Thyroid gland (tissue), 4 donors: ENCODE data around the gene SIK3. TPM values are rescaled to one million over a fixed set of nuclear protein-coding genes. Genes with fewer than 3 reads are reported as not detected.

ENCODE experiments used
- DNase-seq, 2 donors: peaks; one replicate each; pipeline ENCODE4 v3.0.0-alpha.2; 2019
- H3K27ac ChIP-seq, 3 donors: fragments of 200-600 bp; sonication (generic); 1 replicate in 2 of 3; 2 replicates in 1 of 3; pipeline ENCODE4 v1.5.1; 2016 to 2019; ENCODE audit warnings: mild to moderate bottlenecking in 1 of 3, moderate library complexity in 1 of 3
- H3K27me3 ChIP-seq: fragments of 200-600 bp; sonication (generic); one replicate; pipeline ENCODE4 v1.5.1; 2019
- H3K36me3 ChIP-seq, 2 donors: fragments of 200-600 bp; sonication (generic); one replicate each; pipeline ENCODE4 v1.5.1; 2016 to 2019
- H3K4me1 ChIP-seq, 2 donors: fragments of 200-600 bp; sonication (generic); one replicate each; pipeline ENCODE4 v1.5.1; 2017 to 2019
- H3K4me3 ChIP-seq, 3 donors: fragments of 200-600 bp; sonication (generic); replicated peaks in 1 of 3; 1 replicate in 2 of 3; 2 replicates in 1 of 3; pipeline ENCODE4 v1.5.1; 2016; ENCODE audit warnings: mild to moderate bottlenecking in 1 of 3
- H3K9me3 ChIP-seq: fragments of 200-600 bp; sonication (generic); one replicate; pipeline ENCODE4 v1.5.1; 2017
- POLR2A ChIP-seq, 2 donors: fragments of 450-650 bp; IDR thresholded peaks; one replicate each; pipeline ENCODE4 v1.6.1; 2017; ENCODE audit warnings: antibody characterized with exemption in 2 of 2, mild to moderate bottlenecking in 2 of 2, moderate library complexity in 1 of 2
- WGBS, 2 donors: methylation state at CpG; one replicate each; pipeline ENCODE4 v1.1.5; 2017; 5-methylcytosine and 5-hydroxymethylcytosine counted together
- intact Hi-C: fragments of 100-400 bp; cut with DNase I; formaldehyde crosslinking; loops from one replicate; pipeline ENCODE4 v1.15.1; 2023
- total RNA-seq, 4 donors: library from RNA; depleted of rRNA; stranded (reverse); fragments of >200 nt; gene quantifications; one replicate each; pipeline ENCODE4 v1.2.3, GENCODE V29; 2016
- TF ChIP-seq, protein P1 (sequence below), 6 experiments: fragments of 200-600 bp in 3 of 6; fragments of 450-650 bp in 3 of 6; sonication (generic) in 3 of 6; IDR thresholded peaks; one replicate each; pipeline ENCODE4 v1.5.1; 2016 to 2019; ENCODE audit warnings: antibody characterized with exemption in 6 of 6, mild to moderate bottlenecking in 2 of 6, inconsistent platforms in 1 of 6, moderate library complexity in 1 of 6

The SIK3 gene
- total RNA-seq, 4 donors from 2014 or later, result 46.0 to 86.3 (median 71.9) TPM

DNA sequence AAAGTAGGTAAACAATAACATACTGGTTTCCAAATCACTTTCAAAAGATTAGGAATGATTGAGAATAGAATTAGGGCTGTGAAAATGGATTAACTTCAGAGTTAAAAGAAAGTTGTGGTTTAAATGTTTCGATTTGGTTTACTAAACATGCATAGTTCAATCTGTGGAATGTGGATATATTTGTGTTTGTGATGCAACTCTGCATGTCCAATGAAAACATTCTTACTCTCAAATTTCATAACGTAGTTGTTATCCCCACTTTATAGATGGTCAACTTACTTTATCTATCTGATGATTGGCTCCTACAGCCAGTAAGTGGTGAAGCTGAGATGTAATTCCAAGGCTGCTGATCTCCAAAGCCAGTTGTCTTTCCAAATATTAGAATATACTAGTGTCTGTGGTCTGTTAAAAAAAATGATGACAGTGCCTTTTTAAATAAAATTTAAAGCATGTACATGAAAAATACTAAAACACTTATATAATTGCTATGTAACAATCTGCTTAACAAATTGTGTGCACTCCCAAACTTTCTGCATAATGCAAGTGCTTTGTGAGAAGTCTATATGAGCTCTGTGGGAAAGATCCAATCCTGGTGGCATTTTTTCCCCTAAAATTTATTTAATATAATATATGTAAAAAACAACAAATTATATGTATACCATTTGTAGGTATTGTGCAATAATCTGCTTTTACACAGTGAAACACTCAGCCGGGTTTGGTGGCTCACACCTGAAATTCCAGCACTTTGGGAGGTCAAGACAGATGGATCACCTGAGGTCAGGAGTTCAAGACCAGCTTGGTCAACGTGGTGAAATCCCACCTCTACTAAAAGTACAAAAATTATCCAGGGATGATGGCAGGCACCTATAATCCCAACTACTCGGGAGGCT is 9.7 kb upstream of the SIK3 start:
- no peak overlapping the region for H3K27ac ChIP-seq
- no peaks in the 10 kb centered on the region for H3K4me1 ChIP-seq
- intact Hi-C loops, result loop anchor here (2.0 to 5.0 kb wide), 2 partner anchors 229 to 316 kb away; partner anchors contain the start of gene APOA5
- H3K9me3 ChIP-seq, result no peaks in the 10 kb centered on the region
- no peak for TF ChIP-seq POLR2A (IDR thresholded peaks at IDR 0.05)
- TF ChIP-seq, protein P1, sequence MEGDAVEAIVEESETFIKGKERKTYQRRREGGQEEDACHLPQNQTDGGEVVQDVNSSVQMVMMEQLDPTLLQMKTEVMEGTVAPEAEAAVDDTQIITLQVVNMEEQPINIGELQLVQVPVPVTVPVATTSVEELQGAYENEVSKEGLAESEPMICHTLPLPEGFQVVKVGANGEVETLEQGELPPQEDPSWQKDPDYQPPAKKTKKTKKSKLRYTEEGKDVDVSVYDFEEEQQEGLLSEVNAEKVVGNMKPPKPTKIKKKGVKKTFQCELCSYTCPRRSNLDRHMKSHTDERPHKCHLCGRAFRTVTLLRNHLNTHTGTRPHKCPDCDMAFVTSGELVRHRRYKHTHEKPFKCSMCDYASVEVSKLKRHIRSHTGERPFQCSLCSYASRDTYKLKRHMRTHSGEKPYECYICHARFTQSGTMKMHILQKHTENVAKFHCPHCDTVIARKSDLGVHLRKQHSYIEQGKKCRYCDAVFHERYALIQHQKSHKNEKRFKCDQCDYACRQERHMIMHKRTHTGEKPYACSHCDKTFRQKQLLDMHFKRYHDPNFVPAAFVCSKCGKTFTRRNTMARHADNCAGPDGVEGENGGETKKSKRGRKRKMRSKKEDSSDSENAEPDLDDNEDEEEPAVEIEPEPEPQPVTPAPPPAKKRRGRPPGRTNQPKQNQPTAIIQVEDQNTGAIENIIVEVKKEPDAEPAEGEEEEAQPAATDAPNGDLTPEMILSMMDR (IDR thresholded peaks at IDR 0.05), result no peak
- H3K36me3 ChIP-seq, result no peaks in the 10 kb centered on the region
- H3K27me3 ChIP-seq, result no peaks in the 10 kb centered on the region
- no peak overlapping the region for H3K4me3 ChIP-seq
- WGBS, 2 donors, result 71 to 74% methylated on average over 5 of the region's 5 CpGs
- no peak for DNase-seq

DNA sequence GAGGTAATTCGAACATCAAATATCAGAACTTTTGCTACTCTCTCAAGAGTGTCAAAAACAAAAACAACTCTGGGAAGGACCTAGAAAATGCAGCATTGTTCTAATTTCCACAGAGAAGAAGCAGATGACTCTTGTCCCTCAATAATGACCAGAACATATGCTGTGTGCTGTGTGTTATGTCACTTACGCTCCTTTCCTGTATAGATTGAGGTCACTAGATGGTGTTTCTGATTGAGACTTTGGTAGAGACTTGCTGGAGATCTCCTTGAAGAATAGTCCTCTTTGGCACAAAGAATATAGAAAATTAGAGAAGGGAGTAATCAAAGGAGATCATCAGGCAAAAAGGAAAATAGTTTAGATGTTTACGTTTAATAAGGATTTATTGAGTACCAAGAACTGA is 2.3 kb upstream of the SIK3 start:
- DNase-seq, result no peak
- H3K27ac ChIP-seq, result peak overlapping the region in 2 of 3 donors; percentile 98 to 99
- no peaks in the 10 kb centered on the region for H3K9me3 ChIP-seq
- TF ChIP-seq POLR2A (IDR thresholded peaks at IDR 0.05), result no peak
- TF ChIP-seq, protein P1 (IDR thresholded peaks at IDR 0.05), result no peak
- H3K36me3 ChIP-seq, result no peaks in the 10 kb centered on the region
- intact Hi-C loops, result no loop called here
- H3K4me3 ChIP-seq, result no peak overlapping the region
- H3K27me3 ChIP-seq, result no peaks in the 10 kb centered on the region
- WGBS, 2 donors, result 91 to 92% methylated on average over 3 of the region's 3 CpGs
- peaks cover 23 to 31% of the 10 kb centered on the region in 2 donors for H3K4me1 ChIP-seq

DNA sequence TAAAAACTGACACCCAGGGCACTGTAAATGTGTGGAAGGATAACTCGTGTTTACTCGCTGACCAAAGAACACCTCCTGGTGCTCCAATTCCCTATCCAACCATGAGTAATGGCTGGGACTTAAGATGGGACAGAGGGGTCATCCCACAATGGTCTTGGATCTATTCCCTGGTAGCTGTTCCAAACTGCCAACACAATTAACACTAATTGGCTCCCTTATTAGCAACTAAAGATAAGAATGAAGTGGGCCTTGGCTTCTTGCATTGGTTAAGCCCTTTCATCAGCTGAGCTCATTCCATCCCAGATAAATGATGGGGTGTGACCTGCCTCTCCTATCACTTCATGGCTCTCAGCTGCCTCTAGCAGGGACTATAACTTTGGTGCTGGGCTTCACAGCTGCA is 1.5 kb upstream of the SIK3 start:
- 78 to 80% methylated on average over 2 of the region's 2 CpGs for WGBS, 2 donors
- DNase-seq, result no peak
- H3K4me3 ChIP-seq, result no peak overlapping the region

DNA sequence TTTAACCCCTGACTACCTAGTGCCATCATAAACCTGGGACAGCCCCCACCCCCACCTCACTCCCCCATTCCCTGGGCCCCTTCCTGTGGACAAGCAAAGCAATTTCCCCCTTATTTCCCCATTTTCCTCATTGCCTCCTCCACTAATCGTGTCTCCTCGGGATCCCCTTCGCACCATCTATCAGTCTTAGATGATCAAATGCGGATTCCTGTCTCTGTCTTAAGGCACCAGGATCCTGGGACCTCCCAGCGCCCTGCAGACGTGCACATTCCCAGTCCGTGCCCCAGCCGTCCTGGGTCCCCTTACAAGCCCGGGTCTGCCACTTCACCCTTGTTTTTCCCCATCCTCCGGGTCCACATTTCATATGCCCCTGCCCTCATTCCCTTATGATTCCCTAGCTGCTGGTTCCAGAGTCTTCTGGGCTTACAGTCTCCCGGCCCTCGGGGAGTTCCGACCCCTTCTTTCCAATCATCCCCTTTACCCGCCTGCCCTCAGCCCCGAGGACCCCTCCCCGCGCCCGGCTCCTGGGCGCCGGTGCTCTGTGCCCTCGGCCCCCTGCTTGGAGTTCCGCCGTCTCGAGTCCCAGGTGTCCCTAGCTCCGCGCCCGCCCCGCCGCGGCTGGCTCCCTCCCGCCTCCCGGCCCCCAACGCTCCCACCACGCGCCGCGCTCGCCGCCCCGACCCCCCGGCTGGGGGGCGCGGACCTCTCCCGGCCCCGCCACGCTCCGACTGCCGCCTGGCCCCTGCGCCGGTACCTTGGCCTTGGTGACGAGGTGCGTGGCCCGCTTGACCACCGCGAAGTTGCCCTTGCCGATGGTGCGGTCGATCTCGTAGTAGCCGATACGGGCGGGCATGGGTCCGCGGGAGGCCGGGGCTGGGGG is 599 bp downstream of the SIK3 start:
- intact Hi-C loops, result no loop called here
- Histone ChIP-seq H3K27ac (peak overlapping the region; percentile 95 to 98 (median 98)), H3K27me3 (no peaks in the 10 kb centered on the region), H3K9me3 (no peaks in the 10 kb centered on the region), H3K4me1 (peaks cover 44 to 57% of the 10 kb centered on the region in 2 donors), H3K4me3 (peak overlapping the region; percentile 80 to 90 (median 83)), H3K36me3 (no peaks in the 10 kb centered on the region)
- 2 to 3% methylated on average over 21 to 24 of the region's 65 CpGs for WGBS, 2 donors
- TF ChIP-seq, protein P1 (IDR thresholded peaks at IDR 0.05), result no peak
- peak in 1 of 2 donors; percentile 14 for TF ChIP-seq POLR2A (IDR thresholded peaks at IDR 0.05)
- peak; percentile 45 to 61 for DNase-seq

More for the DNA sequence above, 1.5 kb upstream of the SIK3 start:
- no peaks in the 10 kb centered on the region for H3K27me3 ChIP-seq
- H3K9me3 ChIP-seq, result no peaks in the 10 kb centered on the region
- intact Hi-C loops, result no loop called here
- TF ChIP-seq, protein P1 (IDR thresholded peaks at IDR 0.05), result no peak
- no peak for TF ChIP-seq POLR2A (IDR thresholded peaks at IDR 0.05)
- peak overlapping the region; percentile 96 to 99 (median 98) for H3K27ac ChIP-seq
- peaks cover 30 to 39% of the 10 kb centered on the region in 2 donors for H3K4me1 ChIP-seq
- no peaks in the 10 kb centered on the region for H3K36me3 ChIP-seq
